Psoas muscle (tissue), 8 donors: ENCODE data around the gene CDH8. TPM values are rescaled to one million over a fixed set of nuclear protein-coding genes. Genes with fewer than 3 reads are reported as not detected.

Experiments
- ATAC-seq, 4 donors: fragments of 200-7000 bp; cut with Tn5 transposase; one replicate each; pipeline ENCODE4 v1.9.1; 2020; ENCODE audit warnings: moderate library complexity in 3 of 4, mild to moderate bottlenecking in 2 of 4
- DNase-seq, 2 donors: peaks; one replicate each; pipeline ENCODE4 v3.0.0-alpha.2; 2020
- H3K27ac ChIP-seq: fragments of 200-600 bp; one replicate; pipeline ENCODE4 v1.8.0; 2022
- H3K27me3 ChIP-seq, 3 donors: fragments of 200-600 bp in 1 of 3; one replicate each; pipeline versions ENCODE4 v1.6.1 to v1.8.0; 2013 to 2022; ENCODE audit warnings: low read length in 2 of 3, mild to moderate bottlenecking in 2 of 3, moderate library complexity in 1 of 3; ENCODE audit not compliant: insufficient read depth in 3 of 3
- H3K36me3 ChIP-seq, 2 donors: fragments of 200-600 bp in 1 of 2; one replicate each; pipeline versions ENCODE4 v1.6.1 to v1.8.0; 2013 to 2022; ENCODE audit warnings: low read depth in 1 of 2, mild to moderate bottlenecking in 1 of 2, moderate library complexity in 1 of 2; ENCODE audit not compliant: insufficient read depth in 1 of 2
- H3K4me1 ChIP-seq: fragments of 200-600 bp; one replicate; pipeline ENCODE4 v1.8.0; 2022
- H3K4me3 ChIP-seq: fragments of 200-600 bp; one replicate; pipeline ENCODE4 v1.8.0; 2022; ENCODE audit warnings: mild to moderate bottlenecking
- H3K9me3 ChIP-seq: fragments of 200-600 bp; one replicate; pipeline ENCODE4 v1.8.0; 2022
- CTCF ChIP-seq: fragments of 200-600 bp; IDR thresholded peaks from one replicate; pipeline ENCODE4 v1.8.0; 2022; ENCODE audit warnings: antibody characterized with exemption
- WGBS, 3 donors: extraction: QIAGEN DNeasy Blood & Tissue Kit; methylation state at CpG; one replicate each; pipeline versions ENCODE4 v1.1.6 to v1.1.7; 2013; 5-methylcytosine and 5-hydroxymethylcytosine counted together
- intact Hi-C, 2 donors: fragments of 100-400 bp; cut with DNase I; formaldehyde crosslinking; loops; one replicate each; pipeline versions ENCODE4 v1.11.0 to v1.14.2; 2022
- polyA plus RNA-seq, 3 donors: library from polyadenylated mRNA; stranded (reverse); fragments of 200-250 nt; gene quantifications; one replicate each; pipeline ENCODE4 v1.2.3, GENCODE V29; 2013
- total RNA-seq, 4 donors: library from RNA; stranded (reverse); fragmentation: NEBNext Ultra II Directional in 2 of 4; extraction: Animal tissue kit (Norgen Biotek cat#: 25700) in 2 of 4; gene quantifications; one replicate each; pipeline versions ENCODE4 v1.2.1 to v1.2.4, GENCODE V29; 2021 to 2023
- donor health status: healthy with polysubstance abuse.
- donor health status: DM: no; HTN: no; CAD: no; lungs with moderate emphysema.
- donor health status: Bipolar disorder and iron deficiency.
- donor health status: healthy.
- donor health status: DM: yes; HTN: yes; CAD: no.
- donor health status: DM: no; HTN: no; CAD: no.
- donor health status: DM: no; HTN: no; CAD: no.
- donor health status: DM: yes; HTN: yes; CAD: no.

The CDH8 gene
- total and polyA plus RNA-seq, 7 donors = 0.13 to 1.2 (median 0.58) TPM

GRCh38 chr16:61836804-61837393 lies 199.3 kb downstream of the CDH8 start:
- H3K27ac ChIP-seq = no peak overlapping the region
- H3K9me3 ChIP-seq = no peaks in the 10 kb centered on the region
- H3K4me3 ChIP-seq = no peak overlapping the region
- H3K4me1 ChIP-seq = no peaks in the 10 kb centered on the region
- DNase-seq = no peak
- intact Hi-C loops = no loop called here
- no peaks in the 10 kb centered on the region for H3K36me3 ChIP-seq
- ATAC-seq = no peak
- TF ChIP-seq CTCF = no peak
- no peaks in the 10 kb centered on the region for H3K27me3 ChIP-seq
- WGBS, 3 donors = 61 to 74% (median 66%) methylated on average over 3 of the region's 3 CpGs

GRCh38 chr16:61834082-61834481 lies 202.2 kb downstream of the CDH8 start:
- intact Hi-C loops = no loop called here
- no peaks in the 10 kb centered on the region for H3K36me3 ChIP-seq
- no peak for TF ChIP-seq CTCF
- DNase-seq (no peak), ATAC-seq (no peak)
- no peak overlapping the region for H3K27ac ChIP-seq
- H3K27me3 ChIP-seq = no peaks in the 10 kb centered on the region
- no peaks in the 10 kb centered on the region for H3K9me3 ChIP-seq
- H3K4me3 ChIP-seq = no peak overlapping the region
- WGBS, 3 donors = 46 to 59% (median 49%) methylated on average over 2 of the region's 2 CpGs
- H3K4me1 ChIP-seq = no peaks in the 10 kb centered on the region

DNA sequence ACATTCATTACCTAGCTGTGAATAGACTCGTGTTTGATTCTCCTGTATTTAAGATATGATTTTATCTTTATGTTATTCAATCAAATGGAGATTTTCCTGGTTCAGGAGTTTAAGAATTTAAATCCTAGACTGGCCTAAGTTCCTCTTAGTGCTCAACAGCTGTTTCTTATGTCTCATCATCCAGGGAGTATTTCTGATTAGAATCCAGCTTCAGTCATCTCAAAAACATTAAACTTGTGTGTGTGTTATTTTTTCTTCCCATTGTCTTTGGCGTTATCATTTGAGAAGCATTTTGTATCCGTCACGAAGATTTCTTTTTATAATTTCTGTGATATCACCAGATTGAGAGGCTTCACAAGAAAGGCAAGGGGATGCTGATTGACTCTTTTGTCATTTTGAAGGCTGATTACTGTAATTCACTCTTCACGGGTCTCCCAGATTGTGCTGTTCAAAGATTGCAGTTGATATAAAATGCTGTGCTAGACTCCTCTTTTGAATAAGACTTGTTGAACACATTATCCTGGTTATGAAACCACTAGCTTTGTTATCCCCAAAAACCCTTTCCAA lies 204.8 kb downstream of the CDH8 start:
- H3K27ac ChIP-seq = no peak overlapping the region
- no peaks in the 10 kb centered on the region for H3K4me1 ChIP-seq
- WGBS, 3 donors = 56 to 67% (median 62%) methylated on average over 5 of the region's 5 CpGs
- ATAC-seq (no peak), DNase-seq (no peak)
- intact Hi-C loops = no loop called here
- H3K27me3 ChIP-seq = no peaks in the 10 kb centered on the region
- H3K9me3 ChIP-seq = no peaks in the 10 kb centered on the region
- no peaks in the 10 kb centered on the region for H3K36me3 ChIP-seq
- H3K4me3 ChIP-seq = no peak overlapping the region
- TF ChIP-seq CTCF = no peak

DNA sequence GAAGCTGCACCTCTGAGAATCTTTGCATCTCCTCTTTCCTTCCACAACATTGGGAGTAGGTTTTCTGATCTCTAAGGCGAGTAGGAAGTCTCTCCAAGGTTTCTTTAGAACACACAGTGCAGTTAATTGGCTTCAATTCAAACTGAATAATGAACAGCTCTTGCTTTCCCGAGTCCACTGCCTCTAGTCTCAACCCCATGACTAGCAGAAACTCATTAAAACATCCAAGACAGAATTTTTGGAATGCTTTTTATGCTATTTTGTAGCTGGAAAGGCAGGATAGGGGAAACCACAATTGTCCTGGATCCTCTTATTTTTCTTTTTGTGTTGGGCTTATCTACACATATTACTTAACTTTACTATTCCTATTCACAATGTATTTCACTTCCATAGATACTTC lies 206.6 kb downstream of the CDH8 start:
- Histone ChIP-seq H3K36me3 (no peaks in the 10 kb centered on the region), H3K4me3 (no peak overlapping the region), H3K27ac (no peak overlapping the region), H3K9me3 (no peaks in the 10 kb centered on the region), H3K27me3 (no peaks in the 10 kb centered on the region), H3K4me1 (no peaks in the 10 kb centered on the region)
- no peak for ATAC-seq
- 24 to 37% (median 28%) methylated on average over 2 of the region's 2 CpGs for WGBS, 3 donors
- DNase-seq = no peak
- intact Hi-C loops = no loop called here
- no peak for TF ChIP-seq CTCF

- Histone ChIP-seq H3K36me3 (no peaks in the 10 kb centered on the region), H3K27me3 (no peaks in the 10 kb centered on the region), H3K4me1 (no peaks in the 10 kb centered on the region), H3K9me3 (no peaks in the 10 kb centered on the region), H3K27ac (no peak overlapping the region), H3K4me3 (no peak overlapping the region)
- intact Hi-C loops = no loop called here
- TF ChIP-seq CTCF = no peak
- DNase-seq (no peak), ATAC-seq (no peak)
- WGBS, 3 donors = 79 to 90% (median 81%) methylated on average over 1 of the region's 1 CpG
These were observed 212.9 kb downstream of the CDH8 start for GRCh38 chr16:61823326-61823725.
